Naive B cell (primary cell): ENCODE measurements around the gene SLC35F3. TPM values are rescaled to one million over a fixed set of nuclear protein-coding genes. Genes with fewer than 3 reads are reported as not detected.

ENCODE experiments used
- ATAC-seq, 2 donors: fragments of 150-1000 bp; cut with Tn5 transposase; 2 replicates each; pipeline ENCODE4 v1.10.0; 2021; ENCODE audit warnings: low read depth in 2 of 2, mild to moderate bottlenecking in 2 of 2, moderate library complexity in 2 of 2
- DNase-seq: peaks from one replicate; pipeline ENCODE4 v3.0.0; 2022
- H3K27ac Mint-ChIP-seq, 6 donors: one replicate each; pipeline ENCODE4 v1.8.0; 2020 to 2022; ENCODE audit warnings: mild to moderate bottlenecking in 6 of 6, mixed read lengths in 6 of 6, moderate library complexity in 5 of 6, inconsistent platforms in 2 of 6
- H3K27me3 Mint-ChIP-seq, 3 donors: one replicate each; pipeline ENCODE4 v1.8.0; 2021 to 2022; ENCODE audit warnings: mixed read lengths in 3 of 3, mild to moderate bottlenecking in 1 of 3
- H3K36me3 Mint-ChIP-seq, 2 donors: one replicate each; pipeline ENCODE4 v1.8.0; 2020 to 2022; ENCODE audit warnings: mixed read lengths in 2 of 2, inconsistent platforms in 1 of 2, mild to moderate bottlenecking in 1 of 2
- H3K4me1 Mint-ChIP-seq, 3 donors: one replicate each; pipeline ENCODE4 v1.8.0; 2020 to 2022; ENCODE audit warnings: mixed read lengths in 3 of 3, inconsistent platforms in 1 of 3, mild to moderate bottlenecking in 1 of 3, moderate library complexity in 1 of 3
- H3K4me3 Mint-ChIP-seq, 8 donors: one replicate each; pipeline ENCODE4 v1.8.0; 2020 to 2022; ENCODE audit warnings: mild to moderate bottlenecking in 8 of 8, mixed read lengths in 8 of 8, moderate library complexity in 8 of 8, inconsistent platforms in 2 of 8
- H3K9me3 Mint-ChIP-seq, 7 donors: one replicate each; pipeline ENCODE4 v1.8.0; 2020 to 2022; ENCODE audit warnings: mixed read lengths in 7 of 7, mild to moderate bottlenecking in 5 of 7, inconsistent platforms in 2 of 7, moderate library complexity in 1 of 7
- polyA plus RNA-seq, 6 donors: library from polyadenylated mRNA; unstranded; fragments of 300-500 nt; fragmentation: Illumina TruSeq; gene quantifications; one replicate each; pipeline ENCODE4 v1.2.3, GENCODE V29; 2021; ENCODE audit warnings: low read depth in 6 of 6

The SLC35F3 gene
- polyA plus RNA-seq, 6 donors from 2014 or later: not detected

DNA sequence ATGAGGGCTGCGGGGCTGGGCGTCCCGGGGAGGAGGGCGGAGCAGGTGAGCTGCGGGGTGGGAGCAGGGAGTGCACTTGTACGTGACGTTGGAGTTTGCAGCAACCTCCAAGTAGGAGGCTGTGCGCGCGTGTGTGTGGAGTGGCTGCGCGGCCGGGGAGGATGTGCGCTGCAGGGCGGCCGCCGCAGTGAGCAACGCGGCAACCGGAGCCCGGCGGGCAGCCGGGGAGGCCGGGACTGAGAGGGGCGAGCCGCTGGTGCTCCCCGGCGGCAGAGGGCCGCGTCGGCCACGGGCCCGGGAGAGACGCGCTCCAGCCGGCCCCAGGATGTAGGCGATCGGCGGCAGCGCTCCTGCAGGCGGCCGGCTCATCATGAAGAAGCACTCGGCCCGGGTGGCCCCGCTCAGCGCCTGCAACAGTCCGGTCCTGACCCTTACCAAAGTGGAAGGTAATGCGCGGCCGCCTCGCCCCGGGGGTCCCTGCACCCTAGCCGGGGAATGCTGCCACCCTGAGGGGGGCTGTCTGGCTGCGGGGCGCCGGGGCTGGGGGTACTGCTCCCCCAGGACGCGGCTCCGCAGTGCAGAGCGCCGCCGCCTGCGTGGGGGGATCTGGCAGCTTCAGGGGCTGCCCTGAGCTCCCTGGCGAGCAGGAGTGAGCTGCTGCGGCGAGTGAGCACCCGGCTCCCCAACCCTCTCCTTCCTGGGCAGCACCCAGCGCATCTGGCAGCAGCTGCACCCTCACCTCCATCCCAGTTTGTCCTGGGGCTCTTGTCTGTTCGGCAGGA is 309.8 kb downstream of the SLC35F3 start:
- peaks cover 0 to 8% (median 0%) of the 10 kb centered on the region in 7 donors for H3K9me3 Mint-ChIP-seq
- H3K36me3 Mint-ChIP-seq: peaks cover 0 to 7% of the 10 kb centered on the region in 2 donors
- peak overlapping the region in 7 of 8 donors; percentile 57 to 76 (median 71) for H3K4me3 Mint-ChIP-seq
- H3K27ac Mint-ChIP-seq: no peak overlapping the region
- no peak for DNase-seq
- ATAC-seq: peak in 1 of 2 donors; percentile 46
- peaks cover 30 to 46% (median 41%) of the 10 kb centered on the region in 3 donors for H3K27me3 Mint-ChIP-seq
- peaks cover 0 to 12% (median 6%) of the 10 kb centered on the region in 3 donors for H3K4me1 Mint-ChIP-seq

- Mint-ChIP-seq H3K27me3 (peaks cover 26 to 40% (median 38%) of the 10 kb centered on the region in 3 donors), H3K36me3 (peaks cover 0 to 7% of the 10 kb centered on the region in 2 donors), H3K4me1 (peaks cover 0 to 12% (median 6%) of the 10 kb centered on the region in 3 donors), H3K9me3 (peaks cover 0 to 8% (median 0%) of the 10 kb centered on the region in 7 donors), H3K4me3 (peak overlapping the region in 4 of 8 donors; percentile 3 to 26 (median 24)), H3K27ac (no peak overlapping the region)
- ATAC-seq (no peak), DNase-seq (no peak)
Measured at GRCh38 chr1:234214911-234215892, 310.7 kb downstream of the SLC35F3 start.

- no peak for DNase-seq
- peaks cover 0 to 12% (median 6%) of the 10 kb centered on the region in 3 donors for H3K4me1 Mint-ChIP-seq
- peaks cover 0 to 8% (median 0%) of the 10 kb centered on the region in 7 donors for H3K9me3 Mint-ChIP-seq
- H3K27me3 Mint-ChIP-seq: peaks cover 26 to 35% (median 35%) of the 10 kb centered on the region in 3 donors
- H3K4me3 Mint-ChIP-seq: peak overlapping the region in 4 of 8 donors; percentile 19 to 72 (median 46)
- H3K36me3 Mint-ChIP-seq: peaks cover 0 to 7% of the 10 kb centered on the region in 2 donors
- H3K27ac Mint-ChIP-seq: no peak overlapping the region
- no peak for ATAC-seq
Measured at GRCh38 chr1:234216116-234216703, 311.7 kb downstream of the SLC35F3 start.

DNA sequence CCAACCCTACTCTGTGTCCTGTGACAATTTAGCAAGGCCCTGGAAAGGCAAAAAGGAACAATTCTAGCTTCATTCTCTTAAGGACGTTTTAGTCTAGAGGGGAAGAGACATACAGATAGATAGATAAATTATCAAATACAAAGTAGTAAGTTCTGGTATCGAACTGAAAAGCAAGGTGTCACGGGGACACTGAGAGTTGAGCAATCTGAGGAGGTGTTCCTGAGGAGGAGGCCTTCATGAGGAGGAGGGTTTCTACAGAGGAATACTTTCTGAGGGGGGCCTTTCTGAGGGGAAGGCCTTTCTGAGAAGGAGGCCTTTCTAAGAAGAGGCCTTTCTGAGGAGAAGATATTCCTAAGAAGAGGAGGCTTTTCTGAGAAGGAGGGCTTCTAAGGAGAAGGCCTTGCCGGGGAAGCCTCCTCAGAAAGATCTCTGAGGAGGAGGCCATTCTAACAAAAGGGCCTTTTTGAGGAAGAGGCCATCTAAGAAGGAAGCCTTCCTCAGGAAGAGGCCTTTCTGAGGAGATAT is 312.9 kb downstream of the SLC35F3 start:
- no peak for ATAC-seq
- H3K9me3 Mint-ChIP-seq: peaks cover 0 to 2% (median 0%) of the 10 kb centered on the region in 7 donors
- peaks cover 24 to 35% (median 26%) of the 10 kb centered on the region in 3 donors for H3K27me3 Mint-ChIP-seq
- peaks cover 0 to 12% (median 6%) of the 10 kb centered on the region in 3 donors for H3K4me1 Mint-ChIP-seq
- no peak for DNase-seq
- H3K27ac Mint-ChIP-seq: no peak overlapping the region
- H3K36me3 Mint-ChIP-seq: no peaks in the 10 kb centered on the region
- no peak overlapping the region for H3K4me3 Mint-ChIP-seq

GRCh38 chr1:234218078-234218477 is 313.6 kb downstream of the SLC35F3 start:
- H3K9me3 Mint-ChIP-seq: peaks cover 0 to 2% (median 0%) of the 10 kb centered on the region in 7 donors
- ATAC-seq: no peak
- no peak for DNase-seq
- no peak overlapping the region for H3K4me3 Mint-ChIP-seq
- H3K4me1 Mint-ChIP-seq: peaks cover 0 to 8% (median 6%) of the 10 kb centered on the region in 3 donors
- H3K27ac Mint-ChIP-seq: no peak overlapping the region
- H3K36me3 Mint-ChIP-seq: no peaks in the 10 kb centered on the region
- peaks cover 18 to 31% (median 24%) of the 10 kb centered on the region in 3 donors for H3K27me3 Mint-ChIP-seq

DNA sequence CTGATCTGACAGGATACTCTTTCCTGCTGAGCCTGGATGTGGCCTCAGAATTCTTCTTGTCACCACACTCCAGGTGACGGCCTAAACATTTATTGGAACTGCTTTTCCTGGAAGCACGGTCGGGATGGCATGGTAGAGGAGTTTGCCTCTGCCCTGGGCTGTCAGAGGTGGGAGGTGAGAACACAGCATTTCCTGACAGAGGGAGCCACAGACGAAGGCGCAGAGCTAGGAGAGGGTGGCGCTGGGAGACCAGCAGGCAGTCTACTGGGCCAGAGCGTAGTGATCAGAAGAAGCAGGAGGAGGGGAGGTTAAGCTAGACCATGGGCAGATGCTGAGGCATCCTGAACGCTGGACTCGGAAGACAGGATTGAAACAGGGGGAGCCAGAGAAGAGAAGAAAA is 315.2 kb downstream of the SLC35F3 start:
- H3K4me3 Mint-ChIP-seq: no peak overlapping the region
- peaks cover 17 to 24% (median 21%) of the 10 kb centered on the region in 3 donors for H3K27me3 Mint-ChIP-seq
- no peaks in the 10 kb centered on the region for H3K36me3 Mint-ChIP-seq
- H3K27ac Mint-ChIP-seq: no peak overlapping the region
- peaks cover 0 to 8% (median 1%) of the 10 kb centered on the region in 3 donors for H3K4me1 Mint-ChIP-seq
- H3K9me3 Mint-ChIP-seq: peaks cover 0 to 2% (median 0%) of the 10 kb centered on the region in 7 donors
- ATAC-seq: no peak
- DNase-seq: no peak

DNA sequence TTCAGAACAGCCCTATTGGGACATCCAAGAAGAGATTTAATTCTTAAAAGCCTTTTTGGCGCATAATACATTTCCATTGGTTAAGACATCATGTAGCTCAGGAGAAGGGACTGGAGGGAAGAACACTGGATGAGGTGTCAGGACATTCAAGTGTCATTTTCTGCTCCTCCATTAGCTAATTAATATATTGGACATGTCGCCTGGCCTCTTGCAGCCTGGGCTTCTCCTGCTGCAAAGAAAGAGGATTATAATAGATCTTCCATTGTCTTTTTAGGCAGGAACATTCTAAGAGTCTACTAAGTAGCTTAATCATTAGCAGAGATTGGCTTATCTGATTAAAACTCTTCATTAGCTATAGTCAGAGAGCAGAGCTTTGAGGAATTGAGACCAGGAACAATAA is 317.1 kb downstream of the SLC35F3 start:
- peaks cover 6 to 15% (median 11%) of the 10 kb centered on the region in 3 donors for H3K27me3 Mint-ChIP-seq
- no peaks in the 10 kb centered on the region for H3K36me3 Mint-ChIP-seq
- ATAC-seq (no peak), DNase-seq (no peak)
- H3K4me1 Mint-ChIP-seq: no peaks in the 10 kb centered on the region
- peaks cover 0 to 2% (median 0%) of the 10 kb centered on the region in 7 donors for H3K9me3 Mint-ChIP-seq
- H3K27ac Mint-ChIP-seq: no peak overlapping the region
- no peak overlapping the region for H3K4me3 Mint-ChIP-seq

GRCh38 chr1:234222561-234223280 is 318.2 kb downstream of the SLC35F3 start:
- DNase-seq: no peak
- H3K36me3 Mint-ChIP-seq: no peaks in the 10 kb centered on the region
- no peak overlapping the region for H3K4me3 Mint-ChIP-seq
- no peaks in the 10 kb centered on the region for H3K4me1 Mint-ChIP-seq
- peaks cover 0 to under 1% (median 0%) of the 10 kb centered on the region in 7 donors for H3K9me3 Mint-ChIP-seq
- no peak for ATAC-seq
- H3K27me3 Mint-ChIP-seq: peaks cover 0 to 8% (median 3%) of the 10 kb centered on the region in 3 donors
- H3K27ac Mint-ChIP-seq: no peak overlapping the region

DNA sequence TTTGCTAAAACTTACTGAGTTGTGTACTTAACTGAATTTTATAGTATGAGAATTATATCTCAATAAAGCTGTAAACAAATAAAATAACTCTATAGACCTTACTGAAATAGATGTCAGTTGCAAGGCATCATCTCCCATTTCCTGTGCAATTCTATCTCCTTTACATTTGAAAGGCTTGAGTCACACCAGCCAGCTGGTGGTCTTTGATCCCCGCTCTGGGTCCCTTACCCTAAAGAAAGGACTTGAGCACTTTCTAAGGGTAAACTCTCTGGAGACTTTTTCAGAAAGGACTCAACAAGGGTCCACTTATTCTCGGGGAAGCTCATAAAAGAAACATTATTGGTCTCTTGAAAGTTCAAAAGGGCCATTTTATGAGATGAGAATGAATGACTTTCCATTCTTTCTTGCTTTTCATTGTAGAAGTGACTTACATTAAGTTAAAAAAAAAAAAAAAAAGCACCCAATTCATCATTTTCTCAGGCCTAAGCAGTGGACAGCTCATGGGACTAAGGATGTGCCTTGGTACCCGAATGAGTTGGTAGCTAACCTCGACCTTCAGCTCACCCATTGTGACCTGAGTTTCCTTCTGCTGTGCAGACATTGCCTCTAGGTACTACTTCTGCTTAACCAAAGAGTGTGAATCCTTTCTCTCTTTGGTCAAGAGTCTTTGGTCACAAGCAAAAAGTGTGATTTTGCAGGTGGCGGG is 321.8 kb downstream of the SLC35F3 start:
- ATAC-seq (no peak), DNase-seq (no peak)
- Mint-ChIP-seq H3K27me3 (peaks cover 7 to 29% (median 17%) of the 10 kb centered on the region in 3 donors), H3K36me3 (no peaks in the 10 kb centered on the region), H3K4me1 (peaks cover 3 to 7% (median 5%) of the 10 kb centered on the region in 3 donors), H3K4me3 (no peak overlapping the region), H3K27ac (no peak overlapping the region), H3K9me3 (no peaks in the 10 kb centered on the region)

DNA sequence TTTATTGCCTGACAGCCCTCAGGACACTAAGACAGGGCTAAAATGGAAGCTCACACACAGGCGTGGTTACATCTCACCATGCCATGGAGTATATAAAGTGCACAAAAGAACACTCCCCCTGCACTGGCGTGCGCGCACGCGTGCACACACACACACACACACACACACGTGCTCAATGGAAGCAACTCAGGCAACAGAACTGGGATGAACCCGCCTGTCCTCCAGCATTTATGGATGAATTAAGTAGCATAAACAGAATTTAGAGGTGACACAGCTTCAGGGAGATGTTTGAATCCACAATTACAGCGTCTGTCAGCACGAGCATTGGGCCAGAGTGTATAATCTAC is 322.3 kb downstream of the SLC35F3 start:
- peaks cover 7 to 33% (median 19%) of the 10 kb centered on the region in 3 donors for H3K27me3 Mint-ChIP-seq
- ATAC-seq: no peak

GRCh38 chr1:234229581-234230387 is 325.3 kb downstream of the SLC35F3 start:
- DNase-seq (no peak), ATAC-seq (no peak)
- Mint-ChIP-seq H3K9me3 (no peaks in the 10 kb centered on the region), H3K27ac (peak overlapping the region in 1 of 6 donors; percentile 18), H3K4me3 (peak overlapping the region in 1 of 8 donors; percentile 2), H3K4me1 (peaks cover 3 to 7% (median 5%) of the 10 kb centered on the region in 3 donors), H3K36me3 (no peaks in the 10 kb centered on the region), H3K27me3 (peaks cover 12 to 49% (median 23%) of the 10 kb centered on the region in 3 donors)

More for the DNA sequence above, 322.3 kb downstream of the SLC35F3 start:
- H3K36me3 Mint-ChIP-seq: no peaks in the 10 kb centered on the region
- no peaks in the 10 kb centered on the region for H3K9me3 Mint-ChIP-seq
- H3K4me3 Mint-ChIP-seq: no peak overlapping the region
- no peak overlapping the region for H3K27ac Mint-ChIP-seq
- peaks cover 3 to 7% (median 5%) of the 10 kb centered on the region in 3 donors for H3K4me1 Mint-ChIP-seq
- DNase-seq: no peak
